ENCODE measurements around the gene SERPINB12.

DNA sequence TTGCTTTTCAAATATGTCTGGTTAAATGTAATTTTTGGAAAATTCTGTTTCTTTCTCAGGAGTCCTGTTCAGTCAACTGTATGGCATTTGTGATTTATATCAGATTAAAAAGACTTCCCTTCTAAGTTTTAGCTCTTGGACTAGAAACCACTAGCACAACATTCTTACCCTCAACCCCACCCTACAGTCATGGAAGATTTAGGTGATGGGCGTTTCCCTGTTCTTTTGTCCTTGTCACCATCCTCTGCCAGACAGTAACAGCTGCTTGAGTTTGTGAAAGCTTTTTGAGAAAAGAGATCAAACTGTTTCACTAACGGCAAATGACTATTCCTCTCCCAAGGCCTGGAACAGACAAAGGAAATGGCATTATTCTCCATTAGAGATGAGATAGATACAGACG lies 33.6 kb upstream of the SERPINB12 start:
- TF ChIP-seq POLR2A (IDR thresholded peaks at IDR 0.05) = no peak
- no peak for TF ChIP-seq CTCF (IDR thresholded peaks at IDR 0.05)

Data from body of pancreas (tissue), 4 donors.